Stimulated activated CD4-positive, alpha-beta T cell treated with anti-CD3 and anti-CD28 coated beads, Interleukin-4, amount 100 ng/mL, for 4 hours (primary cell): ENCODE results near the gene TMOD3.

Experiments used
- DNase-seq, 2 experiments: peaks; one replicate each; pipeline ENCODE4 v3.0.0-alpha.2; 2020

Gene TMOD3

DNA sequence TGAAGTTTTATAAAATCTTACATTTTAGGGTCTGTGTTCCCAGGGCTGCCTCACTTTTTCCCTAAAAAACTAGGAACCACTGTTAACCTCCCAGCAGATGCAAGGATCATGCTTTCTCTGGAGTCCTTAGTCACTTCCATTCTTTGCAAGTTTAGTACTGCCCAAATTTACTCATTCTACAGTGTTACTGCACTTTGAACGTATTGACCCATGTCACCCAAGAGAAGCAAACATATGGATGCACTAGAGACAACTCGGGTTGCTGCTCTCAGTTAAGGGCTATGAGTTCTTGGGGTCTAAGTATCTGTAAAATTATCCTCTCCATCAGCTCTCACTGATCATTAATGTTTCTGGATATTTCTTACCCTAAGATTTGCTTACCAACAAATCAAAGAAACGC is 83.1 kb downstream of the TMOD3 start:
- no peak for DNase-seq

DNA sequence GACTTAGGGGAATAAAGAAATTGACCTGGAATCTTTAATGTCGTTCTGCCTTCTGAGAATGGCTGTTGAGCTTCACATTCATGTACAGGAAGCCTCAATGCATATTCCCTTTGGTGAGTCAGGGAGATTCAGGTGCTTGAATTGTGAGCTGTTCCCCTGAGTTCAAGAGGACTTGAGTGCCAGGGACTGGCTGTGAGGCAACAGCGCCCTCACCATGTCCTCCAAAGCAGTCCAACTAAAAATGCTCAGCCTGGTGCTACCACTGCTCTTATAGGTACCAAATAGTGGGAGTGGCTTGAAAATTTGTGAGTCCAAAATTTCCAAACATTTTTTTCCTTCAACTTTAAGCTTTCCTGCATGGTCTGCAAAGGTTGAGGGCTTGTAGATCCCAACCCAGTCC is 88.0 kb downstream of the TMOD3 start:
- no peak for DNase-seq

DNA sequence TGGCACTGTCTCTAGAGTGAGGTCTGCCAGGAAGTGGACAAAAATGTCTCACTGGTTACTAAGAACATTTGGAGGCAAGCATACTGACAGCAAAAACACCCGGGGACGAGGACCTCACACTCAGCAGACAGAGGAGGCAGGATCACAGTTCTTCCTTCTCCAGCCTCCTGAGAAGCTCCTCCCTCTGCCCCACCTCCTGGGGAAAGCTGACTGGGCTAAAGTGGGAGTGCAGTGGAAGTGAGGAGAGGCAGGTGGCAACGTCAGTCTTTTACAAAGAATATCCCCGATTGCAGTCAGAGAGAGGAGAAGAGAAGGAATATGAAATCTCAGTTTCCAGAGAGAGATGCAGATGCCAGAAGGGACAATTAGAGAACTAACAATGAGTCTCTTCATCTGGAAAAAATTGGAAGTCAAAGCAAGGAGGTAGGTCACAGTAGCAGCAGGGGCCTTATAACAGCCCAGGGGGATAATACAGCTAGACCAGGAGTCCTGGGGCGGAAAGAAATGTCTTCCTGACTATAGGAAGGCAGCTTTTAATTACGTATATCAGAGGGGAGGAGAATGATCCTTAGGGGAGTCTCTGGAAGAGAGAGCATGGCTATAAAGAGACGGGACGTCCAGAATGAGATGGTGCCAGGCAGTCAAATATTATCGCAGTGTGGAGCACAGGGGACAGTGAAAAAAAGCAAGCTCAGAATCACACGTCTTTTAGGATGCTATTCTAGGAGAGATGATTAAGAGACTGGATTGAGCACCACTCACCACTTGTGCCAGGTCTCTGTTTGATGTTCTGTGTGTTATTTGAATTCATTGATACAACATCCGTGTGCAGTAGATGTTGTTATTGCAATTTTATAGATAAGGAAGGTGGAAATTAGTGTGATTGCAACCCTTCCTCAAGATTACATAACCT is 95.0 kb downstream of the TMOD3 start:
- no peak for DNase-seq

- no peak for DNase-seq
Observed at GRCh38 chr15:51926809-51927208, 97.4 kb downstream of the TMOD3 start.

GRCh38 chr15:51931016-51931415 is 101.6 kb downstream of the TMOD3 start:
- no peak for DNase-seq

- DNase-seq, result no peak
Observed at GRCh38 chr15:51931638-51932037, 102.2 kb downstream of the TMOD3 start.

DNA sequence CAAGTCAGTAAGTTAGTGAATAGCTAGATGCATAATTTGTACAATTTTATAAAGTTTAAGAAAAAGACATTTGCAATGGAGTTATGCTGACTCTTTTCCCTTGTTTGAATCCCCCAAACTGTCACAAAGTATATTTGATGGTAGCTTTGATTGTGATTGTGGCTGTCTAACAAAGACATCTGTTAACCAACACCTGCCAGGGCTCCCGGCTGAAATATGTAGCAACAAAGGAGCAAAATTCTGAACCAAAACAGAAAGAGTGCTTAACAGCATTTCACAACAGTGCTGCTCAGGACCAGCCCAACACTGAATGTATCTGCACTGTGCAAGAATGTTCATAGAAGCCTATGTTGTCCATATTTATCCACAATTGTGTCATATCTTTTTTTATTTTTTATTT is 102.7 kb downstream of the TMOD3 start:
- no peak for DNase-seq

GRCh38 chr15:51935466-51936104 is 106.1 kb downstream of the TMOD3 start:
- no peak for DNase-seq

DNA sequence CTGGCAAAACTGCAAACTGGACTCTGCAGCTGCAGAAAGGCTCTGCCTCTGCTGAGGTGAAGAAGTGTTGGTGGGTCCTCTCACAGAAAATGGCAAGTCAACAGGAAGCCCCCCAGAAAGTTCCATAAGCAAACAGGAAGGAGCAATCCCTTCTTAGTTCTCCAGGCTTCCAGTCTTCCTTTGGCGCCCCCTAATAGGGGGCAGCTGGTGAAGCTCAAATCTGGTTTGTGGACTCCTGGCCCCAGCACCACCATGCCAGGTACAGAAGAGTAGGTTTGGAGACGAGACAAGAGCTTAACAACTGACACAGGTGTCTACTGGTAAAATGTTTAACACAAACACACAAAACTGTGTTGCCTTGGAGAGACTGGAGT is 106.6 kb downstream of the TMOD3 start:
- no peak for DNase-seq

GRCh38 chr15:51938286-51938685 is 108.8 kb downstream of the TMOD3 start:
- no peak for DNase-seq

DNA sequence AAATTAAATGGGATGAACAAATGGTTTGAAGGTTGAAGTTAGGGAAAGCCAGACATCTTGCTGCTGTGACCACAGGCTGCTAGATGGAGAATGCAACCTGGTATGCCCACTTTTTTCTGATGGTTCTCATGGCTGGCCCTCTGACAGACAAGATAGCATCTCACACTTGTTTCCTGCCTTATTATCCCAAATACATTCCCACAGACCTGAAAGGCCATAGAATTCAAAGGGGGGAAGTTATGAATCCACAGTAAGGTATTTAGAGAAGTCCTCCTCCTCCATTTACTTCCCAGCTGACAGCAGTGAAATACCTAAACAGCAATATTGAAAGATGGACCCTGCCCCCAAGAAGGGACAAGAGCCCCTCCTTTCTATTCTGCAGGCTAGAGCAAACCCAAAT is 109.8 kb downstream of the TMOD3 start:
- DNase-seq, result no peak

DNA sequence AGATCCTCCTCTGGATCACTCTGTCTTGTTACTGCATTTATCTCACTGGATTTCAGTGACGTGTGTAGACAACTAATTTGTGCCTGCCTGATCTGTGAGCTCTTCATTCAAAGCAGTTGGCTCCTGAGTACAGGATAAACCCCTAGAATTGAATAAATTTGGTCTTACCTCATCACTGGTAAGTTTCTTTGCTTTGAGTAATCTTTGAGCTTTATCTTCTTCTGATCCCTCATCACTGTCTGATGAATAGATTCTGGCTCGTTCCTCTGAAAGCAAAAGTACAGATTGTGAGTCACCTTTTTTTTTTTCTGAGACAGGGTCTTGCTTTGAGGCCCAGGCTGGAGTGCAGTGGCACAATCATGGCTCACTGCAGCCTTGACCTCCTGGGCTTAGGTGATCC is 117.7 kb downstream of the TMOD3 start:
- no peak for DNase-seq

- DNase-seq, result no peak
Observed at GRCh38 chr15:51952805-51953204, 123.4 kb downstream of the TMOD3 start.

DNA sequence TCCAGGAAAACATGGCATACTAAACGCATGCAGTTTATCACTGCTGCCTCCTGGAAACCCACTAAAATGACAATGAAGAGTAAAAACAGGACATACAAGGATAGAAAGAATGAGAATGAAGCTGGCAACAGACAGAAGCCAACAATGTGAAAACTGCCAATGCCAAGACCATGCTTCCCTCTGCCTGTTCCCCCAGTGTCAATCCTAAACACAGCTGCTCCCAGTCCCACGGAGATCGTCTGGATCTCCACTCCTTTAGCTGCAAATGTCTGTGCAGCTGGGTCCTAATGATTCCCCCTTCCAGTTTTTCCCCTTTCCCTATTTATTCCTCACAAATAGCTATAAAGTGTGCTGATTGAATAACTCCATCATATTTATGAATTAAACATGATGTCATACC is 126.1 kb downstream of the TMOD3 start:
- no peak for DNase-seq
